Tibial artery (tissue), 4 donors: Measurements from ENCODE around the gene MCUR1.
A peak's percentile ranks its signal among the peaks of the same experiment; 100 is the strongest.
"Not testable (repeated sequence)": the region's sequence is repeated elsewhere in the genome, so short reads cannot be mapped to it uniquely, and the experiment has no call there.

Experiments
- DNase-seq, 2 donors: peaks; one replicate each; pipeline ENCODE4 v3.0.0-alpha.2; 2019
- H3K27ac ChIP-seq, 2 donors: fragments of 200-600 bp; sonication (generic) in 1 of 2; 1 replicate in 1 of 2; 2 replicates in 1 of 2; pipeline ENCODE4 v1.5.1; 2018 to 2019; ENCODE audit warnings: mild to moderate bottlenecking in 1 of 2
- H3K27me3 ChIP-seq, 2 donors: fragments of 200-600 bp; sonication (generic) in 1 of 2; one replicate each; pipeline versions ENCODE4 v1.5.1 to v1.6.0; 2016 to 2019
- H3K36me3 ChIP-seq, 3 donors: fragments of 200-600 bp; sonication (generic) in 2 of 3; one replicate each; pipeline ENCODE4 v1.5.1; 2016 to 2019; ENCODE audit warnings: mild to moderate bottlenecking in 2 of 3
- H3K4me1 ChIP-seq, 4 donors: fragments of 200-600 bp; sonication (generic) in 2 of 4; 1 replicate in 3 of 4; 2 replicates in 1 of 4; pipeline ENCODE4 v1.5.1; 2016 to 2019
- H3K4me3 ChIP-seq, 2 donors: fragments of 200-600 bp; sonication (generic) in 1 of 2; 1 replicate in 1 of 2; 2 replicates in 1 of 2; pipeline ENCODE4 v1.5.1; 2018 to 2019; ENCODE audit warnings: mild to moderate bottlenecking in 2 of 2
- H3K9me3 ChIP-seq, 3 donors: fragments of 200-600 bp; sonication (generic) in 1 of 3; one replicate each; pipeline ENCODE4 v1.5.1; 2016 to 2019
- CTCF ChIP-seq, 2 experiments: fragments of 200-600 bp in 1 of 2; fragments of 450-650 bp in 1 of 2; IDR thresholded peaks; one replicate each; pipeline ENCODE4 v1.5.1; 2017 to 2019; ENCODE audit warnings: antibody characterized with exemption in 2 of 2, mild to moderate bottlenecking in 1 of 2, moderate library complexity in 1 of 2
- intact Hi-C: fragments of 100-400 bp; cut with DNase I; formaldehyde crosslinking; loops from one replicate; pipeline ENCODE4 v1.15.0; 2023; ENCODE audit warnings: low total_unique reads

Gene MCUR1, protein sequence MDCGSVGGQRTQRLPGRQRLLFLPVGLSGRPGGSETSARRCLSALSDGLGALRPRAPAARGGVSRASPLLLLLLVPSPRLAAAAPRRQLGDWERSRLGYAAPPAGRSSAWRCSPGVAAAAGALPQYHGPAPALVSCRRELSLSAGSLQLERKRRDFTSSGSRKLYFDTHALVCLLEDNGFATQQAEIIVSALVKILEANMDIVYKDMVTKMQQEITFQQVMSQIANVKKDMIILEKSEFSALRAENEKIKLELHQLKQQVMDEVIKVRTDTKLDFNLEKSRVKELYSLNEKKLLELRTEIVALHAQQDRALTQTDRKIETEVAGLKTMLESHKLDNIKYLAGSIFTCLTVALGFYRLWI

DNA sequence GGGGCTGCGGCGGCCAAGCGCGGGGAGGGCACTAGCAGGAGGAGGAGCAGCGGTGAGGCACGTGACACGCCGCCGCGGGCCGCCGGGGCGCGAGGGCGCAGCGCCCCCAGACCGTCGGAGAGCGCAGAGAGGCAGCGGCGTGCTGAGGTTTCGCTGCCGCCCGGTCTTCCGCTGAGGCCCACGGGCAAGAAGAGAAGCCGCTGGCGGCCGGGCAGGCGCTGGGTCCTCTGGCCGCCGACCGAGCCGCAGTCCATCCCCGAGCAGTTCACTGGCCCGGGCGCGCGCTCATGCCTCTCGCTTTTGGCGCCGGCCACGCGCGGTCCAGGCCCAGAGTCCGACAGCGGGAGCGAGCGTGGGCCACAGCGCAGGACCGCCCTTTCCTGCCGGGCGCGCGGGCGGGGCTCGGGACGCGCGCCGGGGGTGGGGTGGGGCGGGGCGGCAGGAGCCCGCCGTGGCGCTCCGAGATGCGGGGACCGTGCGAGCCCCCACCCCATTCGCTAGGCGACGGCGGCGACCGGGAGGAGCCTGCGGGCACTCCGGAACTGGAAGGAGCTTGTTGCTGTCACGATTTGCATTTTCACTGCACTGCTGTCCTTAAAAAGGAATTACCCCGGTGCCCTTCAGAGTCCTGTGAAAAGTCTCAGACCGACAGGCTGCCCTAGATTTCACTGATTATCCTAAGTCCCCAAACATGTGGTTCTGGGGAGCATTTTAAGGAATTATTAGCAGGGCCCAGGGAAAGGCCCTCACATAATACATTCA, at the start of gene MCUR1:
TSS of gene MCUR1 (minus strand) at position 382 of the 762 bp plus-strand sequence. CDS start at position 254, 128 bp downstream.
- intact Hi-C loops, result no loop called here
- peaks cover 0 to 34% (median 21%) of the 10 kb centered on the region in 4 donors for H3K4me1 ChIP-seq
- no peaks in the 10 kb centered on the region for H3K9me3 ChIP-seq
- peak within 1 kb of the TSS; percentile 83 to 88 for H3K27ac ChIP-seq
- peak within 1 kb of the TSS; percentile 72 to 78 for H3K4me3 ChIP-seq
- peak; percentile 85 to 93 for DNase-seq
- TF ChIP-seq CTCF (IDR thresholded peaks at IDR 0.05), result no peak
- no peaks in the 10 kb centered on the region for H3K36me3 ChIP-seq
- H3K27me3 ChIP-seq, result no peaks in the 10 kb centered on the region

- H3K4me3 ChIP-seq, result no peak overlapping the region
- peaks cover 0 to 34% of the 10 kb centered on the region in 2 donors for H3K27me3 ChIP-seq
- no peaks in the 10 kb centered on the region for H3K36me3 ChIP-seq
- intact Hi-C loops, result no loop called here
- H3K27ac ChIP-seq, result no peak overlapping the region
- no peak for DNase-seq
- H3K4me1 ChIP-seq, result peaks cover 0 to 9% (median 8%) of the 10 kb centered on the region in 4 donors
- no peak for TF ChIP-seq CTCF (IDR thresholded peaks at IDR 0.05)
- no peaks in the 10 kb centered on the region for H3K9me3 ChIP-seq
Measured at GRCh38 chr6:13863699-13864155, 49.4 kb upstream of the MCUR1 start.

DNA sequence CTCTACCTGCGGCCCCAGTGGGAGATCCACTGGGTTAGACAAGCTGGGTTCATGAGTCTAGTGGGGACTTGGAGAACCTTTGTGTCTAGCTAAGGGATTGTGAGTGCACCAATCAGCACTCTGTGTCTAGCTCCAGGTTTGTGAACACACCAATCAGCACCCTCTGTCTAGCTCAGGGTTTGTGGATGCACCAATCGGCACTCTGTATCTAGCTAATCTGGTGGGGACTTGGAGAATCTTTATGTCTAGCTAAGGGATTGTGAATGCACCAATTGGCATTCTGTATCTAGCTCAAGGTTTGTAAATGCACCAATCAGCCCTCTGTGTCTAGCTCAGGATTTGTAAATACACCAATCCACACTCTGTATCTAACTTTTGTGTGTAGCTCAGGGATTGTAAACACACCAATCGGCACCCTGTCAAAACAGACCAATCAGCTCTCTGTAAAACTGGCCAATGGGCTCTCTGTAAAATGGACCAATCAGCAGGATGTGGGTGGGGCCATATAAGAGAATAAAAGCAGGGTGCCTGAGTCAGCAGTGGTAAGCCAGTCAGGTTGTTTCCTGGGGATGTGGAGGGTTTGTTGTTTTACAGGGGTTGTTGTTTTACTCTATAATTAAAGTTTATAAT, 46.3 kb upstream of the MCUR1 start:
- H3K36me3 ChIP-seq, DNase-seq, H3K27ac ChIP-seq, H3K9me3 ChIP-seq, H3K4me3 ChIP-seq, intact Hi-C loops, H3K4me1 ChIP-seq: not testable (repeated sequence)
- peaks cover 0 to 44% of the 10 kb centered on the region in 2 donors for H3K27me3 ChIP-seq

- Histone ChIP-seq H3K4me3 (peak overlapping the region in 1 of 2 donors; percentile 30), H3K27ac (no peak overlapping the region), H3K36me3 (no peaks in the 10 kb centered on the region), H3K4me1 (peaks cover 0 to 9% (median 8%) of the 10 kb centered on the region in 4 donors), H3K9me3 (no peaks in the 10 kb centered on the region), H3K27me3 (peaks cover 0 to 44% of the 10 kb centered on the region in 2 donors)
- no peak for TF ChIP-seq CTCF (IDR thresholded peaks at IDR 0.05)
- DNase-seq, result no peak
- intact Hi-C loops, result no loop called here
Measured at GRCh38 chr6:13859871-13860555, 45.7 kb upstream of the MCUR1 start.

DNA sequence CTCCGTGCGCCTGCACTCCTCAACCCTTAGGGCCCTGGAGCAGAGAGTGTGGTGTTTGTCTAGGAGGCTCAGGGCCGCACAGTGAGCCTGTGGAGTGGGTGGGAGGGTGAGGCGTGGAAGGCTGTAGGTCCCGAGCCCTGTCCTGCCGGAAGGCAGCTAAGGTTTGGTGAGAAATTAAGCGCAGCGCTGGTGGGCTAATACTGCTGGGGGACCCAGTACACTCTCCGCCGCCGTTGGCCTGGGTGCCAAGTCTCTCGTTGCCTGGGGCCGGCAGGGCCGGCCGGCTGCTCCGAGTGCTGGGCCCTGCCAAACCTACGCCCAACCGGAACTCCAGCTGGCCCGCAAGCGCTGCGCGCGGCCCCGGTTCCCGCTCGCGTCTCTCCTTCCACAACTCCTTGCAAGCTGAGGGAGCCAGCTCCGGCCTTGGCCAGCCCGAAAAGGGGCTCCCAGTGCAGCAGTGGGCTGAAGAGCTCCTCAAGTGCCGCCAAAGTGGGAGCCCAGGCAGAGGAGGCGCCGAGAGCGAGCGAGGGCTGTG, 40.4 kb upstream of the MCUR1 start:
- TF ChIP-seq CTCF (IDR thresholded peaks at IDR 0.05), result no peak

More for the DNA sequence above, 40.4 kb upstream of the MCUR1 start:
- Histone ChIP-seq H3K4me1 (peaks cover 0 to 3% (median 3%) of the 10 kb centered on the region in 4 donors), H3K27ac (no peak overlapping the region), H3K36me3 (no peaks in the 10 kb centered on the region), H3K27me3 (peaks cover 0 to 28% of the 10 kb centered on the region in 2 donors), H3K9me3 (no peaks in the 10 kb centered on the region), H3K4me3 (no peak overlapping the region)
- DNase-seq, result no peak
- intact Hi-C loops, result no loop called here
